SK-N-SH (cell line): ENCODE data around the gene FTCD. TPM values are rescaled to one million over a fixed set of nuclear protein-coding genes. Genes with fewer than 3 reads are reported as not detected.

Source experiments
- CTCF ChIA-PET: fragments of 300-600, 350-600 bp; formaldehyde crosslinking; extraction: SDS; loops from one replicate; lab custom pipeline; 2021; lab: Yijun Ruan, JAX
- POLR2A ChIA-PET: fragments of 350-600 bp; sonication (Branson Sonifier 250); formaldehyde crosslinking; extraction: SDS; loops from one replicate; lab custom pipeline; 2020; ENCODE audit warnings: antibody characterized with exemption, inconsistent platforms; lab: Yijun Ruan, JAX
- DNase-seq: peaks from one replicate; pipeline ENCODE4 v3.0.0; 2012
- H2AFZ ChIP-seq: fragments of 200-600 bp; sonication (generic); 2 replicates; pipeline ENCODE4 v1.8.1; 2016; ENCODE audit warnings: antibody characterized with exemption, mild to moderate bottlenecking, low read depth
- H3F3A ChIP-seq: fragments of 200-600 bp; sonication (generic); replicated peaks from 2 replicates; pipeline ENCODE3; 2016; ENCODE audit warnings: antibody characterized with exemption, mild to moderate bottlenecking; ENCODE audit not compliant: insufficient read depth
- H3K27ac ChIP-seq, 2 experiments: fragments of 200-500 bp in 1 of 2; fragments of 200-600 bp in 1 of 2; sonication (Bioruptor generic) in 1 of 2; sonication (generic), shearing (Covaris generic) in 1 of 2; 2 replicates each; pipeline versions ENCODE4 v1.5.1 to v1.6.1; 2014 to 2016; ENCODE audit warnings: low read depth in 2 of 2, inconsistent platforms in 1 of 2, low read length in 1 of 2, mild to moderate bottlenecking in 1 of 2, mixed read lengths in 1 of 2
- H3K27me3 ChIP-seq: fragments of 200-600 bp; sonication (generic), shearing (Covaris generic); 2 replicates; pipeline ENCODE4 v1.6.1; 2016; ENCODE audit warnings: mixed run types; ENCODE audit not compliant: insufficient read depth
- H3K36me3 ChIP-seq, 2 experiments: fragments of 200-500 bp in 1 of 2; fragments of 200-600 bp in 1 of 2; sonication (Bioruptor generic) in 1 of 2; sonication (generic) in 1 of 2; replicated peaks in 1 of 2; 2 replicates each; pipeline versions ENCODE3 to v1.5.1; 2014 to 2016; ENCODE audit warnings: low read length in 1 of 2, mild to moderate bottlenecking in 1 of 2; ENCODE audit not compliant: insufficient read depth in 2 of 2, control insufficient read depth in 1 of 2
- H3K4me1 ChIP-seq, 2 experiments: fragments of 200-500 bp in 1 of 2; fragments of 200-600 bp in 1 of 2; sonication (Bioruptor generic) in 1 of 2; sonication (generic), shearing (Covaris generic) in 1 of 2; 2 replicates each; pipeline versions ENCODE4 v1.5.1 to v1.6.1; 2014 to 2016; ENCODE audit warnings: low read depth in 1 of 2, low read length in 1 of 2, mixed run types in 1 of 2; ENCODE audit not compliant: insufficient read depth in 2 of 2, control insufficient read depth in 1 of 2
- H3K4me2 ChIP-seq: fragments of 200-600 bp; sonication (generic), shearing (Covaris generic); 2 replicates; pipeline ENCODE4 v1.6.1; 2017; ENCODE audit warnings: mixed run types
- H3K4me3 ChIP-seq, 2 experiments: fragments of 200-500 bp in 1 of 2; fragments of 200-600 bp in 1 of 2; sonication (Bioruptor generic) in 1 of 2; sonication (generic), shearing (Covaris generic) in 1 of 2; 2 replicates each; pipeline versions ENCODE4 v1.5.1 to v1.8.1; 2014 to 2016; ENCODE audit warnings: low read depth in 2 of 2, inconsistent platforms in 1 of 2, low read length in 1 of 2, mild to moderate bottlenecking in 1 of 2, mixed read lengths in 1 of 2, moderate library complexity in 1 of 2
- H3K79me2 ChIP-seq: fragments of 200-600 bp; sonication (generic); 2 replicates; pipeline ENCODE4 v1.8.1; 2017; ENCODE audit warnings: mild to moderate bottlenecking; ENCODE audit not compliant: insufficient read depth
- H3K9ac ChIP-seq: fragments of 200-600 bp; sonication (generic); 2 replicates; pipeline ENCODE4 v1.6.1; 2017; ENCODE audit warnings: mixed run types
- H3K9me2 ChIP-seq: fragments of 200-600 bp; sonication (generic); 2 replicates; pipeline ENCODE4 v1.6.1; 2017; ENCODE audit warnings: mixed run types
- H3K9me3 ChIP-seq: fragments of 200-600 bp; sonication (generic); 2 replicates; pipeline ENCODE4 v1.6.1; 2017; ENCODE audit warnings: mixed run types, mild to moderate bottlenecking, moderate library complexity
- H4K20me1 ChIP-seq: fragments of 200-600 bp; sonication (generic); 2 replicates; pipeline ENCODE4 v1.6.1; 2017; ENCODE audit warnings: mild to moderate bottlenecking, mixed run types; ENCODE audit not compliant: insufficient read depth
- CHD2 ChIP-seq: fragments of 150-350 bp; IDR thresholded peaks from 2 replicates; pipeline ENCODE4 v1.6.1; 2018; ENCODE audit warnings: low read length; ENCODE audit not compliant: partially characterized antibody
- EZH2phosphoT487 ChIP-seq: fragments of 200-600 bp; sonication (generic); IDR thresholded peaks from 2 replicates; pipeline ENCODE4 v1.6.1; 2017; ENCODE audit warnings: low read depth, mixed run types, mild to moderate bottlenecking, antibody characterized with exemption, moderate library complexity, borderline replicate concordance
- FOXM1 ChIP-seq: IDR thresholded peaks from 2 replicates; pipeline ENCODE4 v1.4.0; 2012; ENCODE audit warnings: low read depth, mild to moderate bottlenecking
- GATA2 ChIP-seq: sonication (generic); formaldehyde crosslinking; IDR thresholded peaks from 2 replicates; pipeline ENCODE4 v1.5.0; 2020; ENCODE audit warnings: mild to moderate bottlenecking, missing genetic modification reagents
- JUND ChIP-seq: IDR thresholded peaks from 2 replicates; pipeline ENCODE4 v1.4.0; 2012
- MEF2A ChIP-seq: IDR thresholded peaks from 2 replicates; pipeline ENCODE4 v1.4.0; 2012; ENCODE audit warnings: low read depth, borderline replicate concordance
- PBX3 ChIP-seq: IDR thresholded peaks from 2 replicates; pipeline ENCODE4; 2012
- RFX5 ChIP-seq: IDR thresholded peaks from 2 replicates; pipeline ENCODE4 v1.6.1; 2012; ENCODE audit warnings: mild to moderate bottlenecking, improper control_type of control experiment, low read length
- RXRA ChIP-seq: IDR thresholded peaks from 2 replicates; pipeline ENCODE4 v1.4.0; 2012; ENCODE audit warnings: low read depth, mild to moderate bottlenecking, borderline replicate concordance
- SMC3 ChIP-seq: IDR thresholded peaks from 2 replicates; pipeline ENCODE4 v1.6.1; 2012; ENCODE audit warnings: low read depth, low read length, improper control_type of control experiment
- TEAD4 ChIP-seq: IDR thresholded peaks from 2 replicates; pipeline ENCODE4 v1.4.0; 2012; ENCODE audit warnings: mild to moderate bottlenecking, borderline replicate concordance; ENCODE audit not compliant: insufficient read depth
- whole genome bisulfite sequencing: methylation state at CpG from one replicate; pipeline ENCODE4 v1.1.6; 2017; ENCODE audit warnings: low lambda C conversion rate; 5-methylcytosine and 5-hydroxymethylcytosine counted together
- polyA plus RNA-seq, 3 experiments: library from polyadenylated mRNA; depleted of rRNA; stranded (reverse); fragments of >200 nt; gene quantifications; 2 replicates each; pipeline ENCODE4 v1.2.3, GENCODE V29; 2012
- TF ChIP-seq, protein P1 (sequence below): IDR thresholded peaks from 2 replicates; pipeline ENCODE4 v1.4.0; 2012; ENCODE audit warnings: low read depth, borderline replicate concordance
- TF ChIP-seq, protein P2 (sequence below): fragments of 150-350 bp; IDR thresholded peaks from 2 replicates; pipeline ENCODE4 v1.6.1; 2016; ENCODE audit warnings: mild to moderate bottlenecking, low read depth, low read length

FTCD gene, protein sequence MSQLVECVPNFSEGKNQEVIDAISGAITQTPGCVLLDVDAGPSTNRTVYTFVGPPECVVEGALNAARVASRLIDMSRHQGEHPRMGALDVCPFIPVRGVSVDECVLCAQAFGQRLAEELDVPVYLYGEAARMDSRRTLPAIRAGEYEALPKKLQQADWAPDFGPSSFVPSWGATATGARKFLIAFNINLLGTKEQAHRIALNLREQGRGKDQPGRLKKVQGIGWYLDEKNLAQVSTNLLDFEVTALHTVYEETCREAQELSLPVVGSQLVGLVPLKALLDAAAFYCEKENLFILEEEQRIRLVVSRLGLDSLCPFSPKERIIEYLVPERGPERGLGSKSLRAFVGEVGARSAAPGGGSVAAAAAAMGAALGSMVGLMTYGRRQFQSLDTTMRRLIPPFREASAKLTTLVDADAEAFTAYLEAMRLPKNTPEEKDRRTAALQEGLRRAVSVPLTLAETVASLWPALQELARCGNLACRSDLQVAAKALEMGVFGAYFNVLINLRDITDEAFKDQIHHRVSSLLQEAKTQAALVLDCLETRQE
- polyA plus RNA-seq (2012; rRNA removed): 0.33 and 0.37 TPM in 2 replicates
- 0.05 TPM in 1 of 2 replicates, not detected in the other for polyA plus RNA-seq (2012; cell fraction: cytosol; rRNA removed)
- 3.3 and 3.4 TPM in 2 replicates for polyA plus RNA-seq (2012; cell fraction: nucleus; rRNA removed)

GRCh38 chr21:46155514-46156377, at the start of gene FTCD:
TSS of gene FTCD (minus strand) at chr21:46155579. CDS start at chr21:46155523, 56 bp downstream.
- ChIA-PET POLR2A (no interaction called here), CTCF (interaction anchor here (1.1 kb wide), 1 partner anchor 17 kb away, joined by 3 read pairs; no protein-coding TSS in a partner anchor)
- Histone ChIP-seq H3K9ac (no peak within 1 kb of the TSS), H3K27ac (no peak within 1 kb of the TSS), H3K4me3 (no peak within 1 kb of the TSS), H3K9me2 (no peaks in the 10 kb centered on the region), H3K9me3 (no peaks in the 10 kb centered on the region), H4K20me1 (no peaks in the 10 kb centered on the region), H3K4me1 (peaks cover 0 to 4% of the 10 kb centered on the region in 2 experiments; a peak in 2 of 4 replicates), H3K27me3 (no peaks in the 10 kb centered on the region), H3K79me2 (no peaks in the 10 kb centered on the region), H3K4me2 (no peak within 1 kb of the TSS), H3K36me3 (no peaks in the 10 kb centered on the region), H3F3A (no peaks in the 10 kb centered on the region), H2AFZ (no peak within 1 kb of the TSS)
- WGBS: 80% methylated on average over 15 of the region's 34 CpGs
- TF ChIP-seq JUND: no peak
- TF ChIP-seq, protein P1, sequence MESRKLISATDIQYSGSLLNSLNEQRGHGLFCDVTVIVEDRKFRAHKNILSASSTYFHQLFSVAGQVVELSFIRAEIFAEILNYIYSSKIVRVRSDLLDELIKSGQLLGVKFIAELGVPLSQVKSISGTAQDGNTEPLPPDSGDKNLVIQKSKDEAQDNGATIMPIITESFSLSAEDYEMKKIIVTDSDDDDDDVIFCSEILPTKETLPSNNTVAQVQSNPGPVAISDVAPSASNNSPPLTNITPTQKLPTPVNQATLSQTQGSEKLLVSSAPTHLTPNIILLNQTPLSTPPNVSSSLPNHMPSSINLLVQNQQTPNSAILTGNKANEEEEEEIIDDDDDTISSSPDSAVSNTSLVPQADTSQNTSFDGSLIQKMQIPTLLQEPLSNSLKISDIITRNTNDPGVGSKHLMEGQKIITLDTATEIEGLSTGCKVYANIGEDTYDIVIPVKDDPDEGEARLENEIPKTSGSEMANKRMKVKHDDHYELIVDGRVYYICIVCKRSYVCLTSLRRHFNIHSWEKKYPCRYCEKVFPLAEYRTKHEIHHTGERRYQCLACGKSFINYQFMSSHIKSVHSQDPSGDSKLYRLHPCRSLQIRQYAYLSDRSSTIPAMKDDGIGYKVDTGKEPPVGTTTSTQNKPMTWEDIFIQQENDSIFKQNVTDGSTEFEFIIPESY: no peak
- TF ChIP-seq RXRA: no peak
- no peak for TF ChIP-seq GATA2 (CRISPR knock-in tag)
- no peak for TF ChIP-seq MEF2A
- TF ChIP-seq RFX5: no peak
- TF ChIP-seq TEAD4: no peak
- no peak for TF ChIP-seq EZH2phosphoT487
- TF ChIP-seq SMC3: no peak
- TF ChIP-seq PBX3: no peak
- no peak for DNase-seq

- Histone ChIP-seq H3F3A (peaks cover 3% of the 10 kb centered on the region), H3K9me3 (no peaks in the 10 kb centered on the region), H3K27me3 (no peaks in the 10 kb centered on the region), H3K4me1 (no peaks in the 10 kb centered on the region), H3K9me2 (no peaks in the 10 kb centered on the region), H3K36me3 (peaks cover 13 to 47% of the 10 kb centered on the region in 2 experiments), H3K4me3 (no peak overlapping the region), H3K4me2 (no peak overlapping the region), H4K20me1 (no peaks in the 10 kb centered on the region), H2AFZ (no peak overlapping the region), H3K9ac (no peak overlapping the region), H3K27ac (no peak overlapping the region), H3K79me2 (no peaks in the 10 kb centered on the region)
- DNase-seq: peak; percentile 6
- ChIA-PET CTCF (no interaction called here), POLR2A (no interaction called here)
- WGBS: 92% methylated on average over 7 of the region's 18 CpGs
- TF ChIP-seq FOXM1 (no peak), CHD2 (no peak), JUND (no peak), SMC3 (no peak), RFX5 (no peak)
- TF ChIP-seq, protein P2, sequence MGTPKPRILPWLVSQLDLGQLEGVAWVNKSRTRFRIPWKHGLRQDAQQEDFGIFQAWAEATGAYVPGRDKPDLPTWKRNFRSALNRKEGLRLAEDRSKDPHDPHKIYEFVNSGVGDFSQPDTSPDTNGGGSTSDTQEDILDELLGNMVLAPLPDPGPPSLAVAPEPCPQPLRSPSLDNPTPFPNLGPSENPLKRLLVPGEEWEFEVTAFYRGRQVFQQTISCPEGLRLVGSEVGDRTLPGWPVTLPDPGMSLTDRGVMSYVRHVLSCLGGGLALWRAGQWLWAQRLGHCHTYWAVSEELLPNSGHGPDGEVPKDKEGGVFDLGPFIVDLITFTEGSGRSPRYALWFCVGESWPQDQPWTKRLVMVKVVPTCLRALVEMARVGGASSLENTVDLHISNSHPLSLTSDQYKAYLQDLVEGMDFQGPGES: no peak
- TF ChIP-seq, protein P1: no peak
Observed at GRCh38 chr21:46205166-46205565, 49.8 kb upstream of the FTCD start.
